A549 (cell line): ENCODE results near the gene FSHR. TPM values are rescaled to one million over a fixed set of nuclear protein-coding genes. Genes with fewer than 3 reads are reported as not detected.

Experiments
- ATAC-seq, 2 experiments: fragments of 200-7000 bp in 1 of 2; fragments of >200 bp in 1 of 2; cut with Nextera tagmentation in 1 of 2; cut with Tn5 transposase in 1 of 2; 3 replicates each; pipeline versions ENCODE4 v1.8.0 to v1.9.1; 2018 to 2020; ENCODE audit warnings: mild to moderate bottlenecking in 1 of 2, moderate library complexity in 1 of 2
- CTCF ChIA-PET: fragments of 300-600 bp; sonication (Branson Sonifier 250); formaldehyde crosslinking; extraction: SDS; loops from one replicate; lab custom pipeline; 2021; ENCODE audit warnings: antibody characterized with exemption, inconsistent platforms; lab: Yijun Ruan, JAX
- POLR2A ChIA-PET: fragments of 350-600 bp; formaldehyde crosslinking; extraction: SDS; loops from one replicate; lab custom pipeline; 2021; ENCODE audit warnings: antibody characterized with exemption, inconsistent platforms; lab: Yijun Ruan, JAX
- DNase-seq, 2 experiments: peaks; one replicate each; pipeline versions ENCODE4 v3.0.0 to v3.0.0-alpha.2; 2011 to 2016; ENCODE audit warnings: low read depth in 1 of 2, low spot score in 1 of 2
- FAIRE-seq: peaks from 2 replicates; lab custom pipeline; 2011; peaks lifted over from hg19 to GRCh38; lab: Jason Lieb, UNC
- H3K27ac ChIP-seq, 2 experiments: fragments of >200 bp; sonication (Bioruptor Twin); formaldehyde crosslinking; 3 replicates each; pipeline ENCODE4 v1.5.1; 2016 to 2017
- H3K4me1 ChIP-seq: fragments of >200 bp; sonication (Bioruptor Twin); formaldehyde crosslinking; 3 replicates; pipeline ENCODE4 v1.6.1; 2016
- H3K4me2 ChIP-seq: fragments of >200 bp; sonication (Bioruptor Twin); formaldehyde crosslinking; 3 replicates; pipeline ENCODE4 v1.6.1; 2016
- H3K4me3 ChIP-seq: fragments of >200 bp; sonication (Bioruptor Twin); formaldehyde crosslinking; 3 replicates; pipeline ENCODE4 v1.5.1; 2016
- H3K9me3 ChIP-seq: fragments of >200 bp; sonication (Bioruptor Twin); formaldehyde crosslinking; 3 replicates; pipeline ENCODE4 v1.6.1; 2016
- CBX2 ChIP-seq: fragments of 200-600 bp; sonication (generic); IDR thresholded peaks from 2 replicates; pipeline ENCODE4 v1.6.1; 2016; ENCODE audit warnings: low read depth, mild to moderate bottlenecking, borderline replicate concordance
- CHD2 ChIP-seq: fragments of 150-350 bp; IDR thresholded peaks from 2 replicates; pipeline ENCODE4 v1.6.1; 2014; ENCODE audit warnings: low read length; ENCODE audit not compliant: partially characterized antibody
- EHF ChIP-seq: fragments of 250-450 bp; sonication (Bioruptor Pico); IDR thresholded peaks from 2 replicates; pipeline ENCODE4 v1.5.0; 2020; ENCODE audit warnings: mild to moderate bottlenecking
- EP300 ChIP-seq, 2 experiments: fragments of >200 bp; sonication (Bioruptor Twin); formaldehyde crosslinking; IDR thresholded peaks; 2 replicates in 1 of 2; 3 replicates in 1 of 2; pipeline ENCODE4 v1.6.1; 2016 to 2017
- ESRRA ChIP-seq: fragments of 150-350 bp; IDR thresholded peaks from 2 replicates; pipeline ENCODE4 v1.6.1; 2014; ENCODE audit warnings: mild to moderate bottlenecking, low read length, borderline replicate concordance
- HMGXB4 ChIP-seq: fragments of 250-450 bp; sonication (Bioruptor Pico); IDR thresholded peaks from 2 replicates; pipeline ENCODE4 v1.5.0; 2021; ENCODE audit warnings: mild to moderate bottlenecking, moderate library complexity, borderline replicate concordance
- HOXA7 ChIP-seq: fragments of 250-450 bp; sonication (Bioruptor Pico); IDR thresholded peaks from 2 replicates; pipeline ENCODE4 v1.5.0; 2020; ENCODE audit warnings: mild to moderate bottlenecking, moderate library complexity
- HOXB13 ChIP-seq: fragments of 250-450 bp; sonication (Bioruptor Pico); IDR thresholded peaks from 2 replicates; pipeline ENCODE4 v1.5.0; 2020; ENCODE audit warnings: low read depth, mild to moderate bottlenecking, moderate library complexity
- JUN ChIP-seq, 2 experiments: fragments of >200 bp; sonication (Bioruptor Twin); formaldehyde crosslinking; IDR thresholded peaks; 2 replicates in 1 of 2; 3 replicates in 1 of 2; pipeline ENCODE4 v1.6.1; 2016 to 2017
- KDM1A ChIP-seq: fragments of 200-600 bp; sonication (generic); IDR thresholded peaks from 2 replicates; pipeline ENCODE4 v1.6.1; 2016; ENCODE audit warnings: low read depth, mild to moderate bottlenecking
- MAFK ChIP-seq: fragments of 450-650 bp; IDR thresholded peaks from 2 replicates; pipeline ENCODE4 v1.6.1; 2014; ENCODE audit not compliant: partially characterized antibody
- MAX ChIP-seq: IDR thresholded peaks from 2 replicates; pipeline ENCODE4 v1.6.1; 2012
- MAZ ChIP-seq: fragments of 150-350 bp; IDR thresholded peaks from 2 replicates; pipeline ENCODE4 v1.6.1; 2014; ENCODE audit warnings: antibody characterized with exemption, low read depth, low read length, borderline replicate concordance
- NPAS2 ChIP-seq: fragments of 250-450 bp; sonication (Bioruptor Pico); IDR thresholded peaks from 2 replicates; pipeline ENCODE4 v1.8.0; 2022; ENCODE audit warnings: mild to moderate bottlenecking, moderate library complexity, borderline replicate concordance
- NR3C1 ChIP-seq: fragments of >200 bp; sonication (Bioruptor Twin); formaldehyde crosslinking; IDR thresholded peaks from 3 replicates; pipeline ENCODE4 v1.6.1; 2017
- RFX5 ChIP-seq: fragments of 450-650 bp; IDR thresholded peaks from 2 replicates; pipeline ENCODE4 v1.7.1; 2014; ENCODE audit warnings: antibody characterized with exemption, mild to moderate bottlenecking, moderate library complexity
- SREBF2 ChIP-seq: fragments of 450-650 bp; IDR thresholded peaks from 2 replicates; pipeline ENCODE4 v1.6.1; 2014; ENCODE audit warnings: mild to moderate bottlenecking, moderate library complexity
- ZNF302 ChIP-seq: fragments of 250-450 bp; sonication (Bioruptor Pico); IDR thresholded peaks from 2 replicates; pipeline ENCODE4 v1.9.0; 2021; ENCODE audit warnings: inconsistent platforms, mild to moderate bottlenecking, moderate library complexity
- WGBS: methylation state at CpG from one replicate; pipeline ENCODE4 v1.1.6; 2017; ENCODE audit errors: missing lambda C conversion rate; 5-methylcytosine and 5-hydroxymethylcytosine counted together
- polyA plus RNA-seq, 4 experiments: library from polyadenylated mRNA; depleted of rRNA in 3 of 4; stranded (reverse); fragments of >200 nt; fragmentation: RNase III in 1 of 4; extraction: RNeasy Plus Mini Kit Qiagen cat#74134 plus additional on column Dnase treatment in 1 of 4; gene quantifications; 2 replicates in 3 of 4; 3 replicates in 1 of 4; pipeline ENCODE4 v1.2.3, GENCODE V29; 2011 to 2017
- TF ChIP-seq, protein P1 (sequence below): fragments of 450-650 bp; IDR thresholded peaks from 2 replicates; pipeline ENCODE4 v1.6.1; 2014; ENCODE audit warnings: antibody characterized with exemption

The FSHR gene
- polyA plus RNA-seq, 2 of the 4 experiments (the other 2 are of a cell fraction): not detected

DNA sequence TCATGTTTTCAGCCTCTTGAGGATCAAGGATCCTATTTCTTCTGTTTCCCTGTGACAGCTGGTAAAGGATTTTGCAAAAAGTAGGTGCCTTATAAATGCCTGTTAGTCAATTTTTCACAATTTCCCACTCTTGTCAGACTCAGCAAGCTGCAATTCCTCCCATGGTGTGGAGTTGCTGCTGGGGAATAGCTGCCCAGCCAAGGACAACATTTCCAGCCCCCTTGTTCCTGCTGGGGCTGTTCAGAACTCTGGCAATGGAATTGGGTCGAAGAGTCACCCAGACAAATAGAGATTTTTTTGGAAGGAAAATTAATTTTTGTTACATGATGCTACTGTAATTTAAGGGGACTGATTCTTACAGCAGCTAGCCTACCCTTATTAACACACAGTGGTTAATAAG is 43.7 kb downstream of the FSHR start:
- ChIA-PET POLR2A (no interaction called here), CTCF (interaction anchor here (1.4 kb wide), 1 partner anchor 15 kb away, joined by 3 read pairs; no protein-coding TSS in a partner anchor)
- ATAC-seq (no peak), FAIRE-seq (no peak), DNase-seq (no peak)
- H3K27ac ChIP-seq: no peak overlapping the region
- no peaks in the 10 kb centered on the region for H3K4me1 ChIP-seq
- no peak overlapping the region for H3K4me2 ChIP-seq
- TF ChIP-seq MAZ: no peak
- no peak for TF ChIP-seq MAX
- TF ChIP-seq EP300 (IDR thresholded peaks at IDR 0.05): no peak
- no peak for TF ChIP-seq HOXB13 (CRISPR knock-in tag)
- TF ChIP-seq MAFK: no peak
- no peak for TF ChIP-seq EHF
- TF ChIP-seq HOXA7 (CRISPR knock-in tag): no peak
- TF ChIP-seq ZNF302 (CRISPR knock-in tag): no peak
- no peaks in the 10 kb centered on the region for H3K9me3 ChIP-seq
- WGBS: 0% methylated on average over 1 of the region's 1 CpG
- no peak overlapping the region for H3K4me3 ChIP-seq

- POLR2A ChIA-PET: no interaction called here
- no peak for TF ChIP-seq CHD2
- TF ChIP-seq SREBF2: no peak
- no peak for TF ChIP-seq MAX
- TF ChIP-seq HMGXB4 (CRISPR knock-in tag): no peak
- TF ChIP-seq, all 56 proteins: peak for 0
- FAIRE-seq (no peak), ATAC-seq (no peak), DNase-seq (no peak)
- H3K27ac ChIP-seq: no peak overlapping the region
- no peaks in the 10 kb centered on the region for H3K9me3 ChIP-seq
- no peak overlapping the region for H3K4me2 ChIP-seq
- CTCF ChIA-PET: no interaction called here
- WGBS: 9% methylated on average over 3 of the region's 3 CpGs
- no peaks in the 10 kb centered on the region for H3K4me1 ChIP-seq
- H3K4me3 ChIP-seq: no peak overlapping the region
Observed at GRCh38 chr2:49108851-49109250, 45.5 kb downstream of the FSHR start.

GRCh38 chr2:49108436-49108835 is 45.9 kb downstream of the FSHR start:
- Histone ChIP-seq H3K9me3 (no peaks in the 10 kb centered on the region), H3K4me2 (no peak overlapping the region), H3K27ac (no peak overlapping the region), H3K4me3 (no peak overlapping the region), H3K4me1 (no peaks in the 10 kb centered on the region)
- DNase-seq (no peak), FAIRE-seq (no peak), ATAC-seq (no peak)
- 0% methylated on average over 3 of the region's 3 CpGs for whole genome bisulfite sequencing
- CTCF ChIA-PET: no interaction called here
- POLR2A ChIA-PET: no interaction called here
- TF ChIP-seq NPAS2 (CRISPR knock-in tag) (no peak), KDM1A (no peak), MAFK (no peak), CHD2 (no peak), JUN (IDR thresholded peaks at IDR 0.05) (no peak), RFX5 (no peak), CBX2 (no peak), ESRRA (no peak), MAZ (no peak), NR3C1 (no peak)
- TF ChIP-seq, protein P1, sequence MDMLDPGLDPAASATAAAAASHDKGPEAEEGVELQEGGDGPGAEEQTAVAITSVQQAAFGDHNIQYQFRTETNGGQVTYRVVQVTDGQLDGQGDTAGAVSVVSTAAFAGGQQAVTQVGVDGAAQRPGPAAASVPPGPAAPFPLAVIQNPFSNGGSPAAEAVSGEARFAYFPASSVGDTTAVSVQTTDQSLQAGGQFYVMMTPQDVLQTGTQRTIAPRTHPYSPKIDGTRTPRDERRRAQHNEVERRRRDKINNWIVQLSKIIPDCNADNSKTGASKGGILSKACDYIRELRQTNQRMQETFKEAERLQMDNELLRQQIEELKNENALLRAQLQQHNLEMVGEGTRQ: no peak
